ENCODE data around the gene CD276. TPM values are rescaled to one million over a fixed set of nuclear protein-coding genes. Genes with fewer than 3 reads are reported as not detected.

Gene CD276
- polyA plus RNA-seq, 1 donor from 2014 or later: 70.4 TPM

DNA sequence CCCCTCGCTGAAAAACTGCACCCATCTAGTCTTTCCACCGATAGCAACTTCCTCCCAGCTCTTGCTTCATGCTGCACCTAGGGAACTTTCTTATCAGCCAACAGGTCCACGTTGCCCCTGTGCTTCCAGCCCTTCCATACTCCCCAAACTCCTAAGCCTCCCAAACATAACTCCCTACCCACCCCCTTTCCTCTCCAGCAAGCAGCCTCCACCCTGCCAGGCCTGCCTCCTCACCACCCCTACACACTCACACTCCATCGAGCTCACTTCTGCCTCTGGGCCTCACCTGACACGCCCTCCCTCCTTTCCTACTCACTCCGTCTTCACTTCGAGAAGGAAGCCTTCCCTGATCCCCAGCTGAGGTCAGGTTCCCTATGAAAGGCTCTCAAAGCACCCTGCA, 60.9 kb downstream of the CD276 start:
- no peak for TF ChIP-seq TAF1 (IDR thresholded peaks at IDR 0.05; ENCODE audit: low read depth)
- TF ChIP-seq, protein P1, sequence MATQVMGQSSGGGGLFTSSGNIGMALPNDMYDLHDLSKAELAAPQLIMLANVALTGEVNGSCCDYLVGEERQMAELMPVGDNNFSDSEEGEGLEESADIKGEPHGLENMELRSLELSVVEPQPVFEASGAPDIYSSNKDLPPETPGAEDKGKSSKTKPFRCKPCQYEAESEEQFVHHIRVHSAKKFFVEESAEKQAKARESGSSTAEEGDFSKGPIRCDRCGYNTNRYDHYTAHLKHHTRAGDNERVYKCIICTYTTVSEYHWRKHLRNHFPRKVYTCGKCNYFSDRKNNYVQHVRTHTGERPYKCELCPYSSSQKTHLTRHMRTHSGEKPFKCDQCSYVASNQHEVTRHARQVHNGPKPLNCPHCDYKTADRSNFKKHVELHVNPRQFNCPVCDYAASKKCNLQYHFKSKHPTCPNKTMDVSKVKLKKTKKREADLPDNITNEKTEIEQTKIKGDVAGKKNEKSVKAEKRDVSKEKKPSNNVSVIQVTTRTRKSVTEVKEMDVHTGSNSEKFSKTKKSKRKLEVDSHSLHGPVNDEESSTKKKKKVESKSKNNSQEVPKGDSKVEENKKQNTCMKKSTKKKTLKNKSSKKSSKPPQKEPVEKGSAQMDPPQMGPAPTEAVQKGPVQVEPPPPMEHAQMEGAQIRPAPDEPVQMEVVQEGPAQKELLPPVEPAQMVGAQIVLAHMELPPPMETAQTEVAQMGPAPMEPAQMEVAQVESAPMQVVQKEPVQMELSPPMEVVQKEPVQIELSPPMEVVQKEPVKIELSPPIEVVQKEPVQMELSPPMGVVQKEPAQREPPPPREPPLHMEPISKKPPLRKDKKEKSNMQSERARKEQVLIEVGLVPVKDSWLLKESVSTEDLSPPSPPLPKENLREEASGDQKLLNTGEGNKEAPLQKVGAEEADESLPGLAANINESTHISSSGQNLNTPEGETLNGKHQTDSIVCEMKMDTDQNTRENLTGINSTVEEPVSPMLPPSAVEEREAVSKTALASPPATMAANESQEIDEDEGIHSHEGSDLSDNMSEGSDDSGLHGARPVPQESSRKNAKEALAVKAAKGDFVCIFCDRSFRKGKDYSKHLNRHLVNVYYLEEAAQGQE (IDR thresholded peaks at IDR 0.05; ENCODE audit: borderline replicate concordance): no peak
- no peak for TF ChIP-seq EZH2 (IDR thresholded peaks at IDR 0.05; ENCODE audit: borderline replicate concordance, insufficient read depth, low read length, poor library complexity, severe bottlenecking)
- no peak overlapping the region for H3K9ac ChIP-seq (ENCODE audit: low read length)
- H3K9me2 ChIP-seq (ENCODE audit: insufficient read depth, low read length): no peaks in the 10 kb centered on the region
- H3K27ac ChIP-seq (ENCODE audit: low read length): no peak overlapping the region
- H3K4me2 ChIP-seq (ENCODE audit: low read length): no peak overlapping the region
- no peaks in the 10 kb centered on the region for H3K27me3 ChIP-seq (ENCODE audit: insufficient read depth, low read depth, low read length)
- no peaks in the 10 kb centered on the region for H4K20me1 ChIP-seq (ENCODE audit: insufficient read depth)
- no peaks in the 10 kb centered on the region for H3F3A ChIP-seq (ENCODE audit: insufficient read depth, low read length, poor library complexity, severe bottlenecking)
- H2AFZ ChIP-seq (ENCODE audit: low read depth, low read length): no peak overlapping the region
- H3K36me3 ChIP-seq (ENCODE audit: insufficient read depth, low read length): no peaks in the 10 kb centered on the region
- H3K4me3 ChIP-seq (ENCODE audit: low read length): no peak overlapping the region
- H3K79me2 ChIP-seq (replicated peaks; ENCODE audit: insufficient read depth, low read length): no peaks in the 10 kb centered on the region
- H3K9me3 ChIP-seq (ENCODE audit: low read length): no peaks in the 10 kb centered on the region

DNA sequence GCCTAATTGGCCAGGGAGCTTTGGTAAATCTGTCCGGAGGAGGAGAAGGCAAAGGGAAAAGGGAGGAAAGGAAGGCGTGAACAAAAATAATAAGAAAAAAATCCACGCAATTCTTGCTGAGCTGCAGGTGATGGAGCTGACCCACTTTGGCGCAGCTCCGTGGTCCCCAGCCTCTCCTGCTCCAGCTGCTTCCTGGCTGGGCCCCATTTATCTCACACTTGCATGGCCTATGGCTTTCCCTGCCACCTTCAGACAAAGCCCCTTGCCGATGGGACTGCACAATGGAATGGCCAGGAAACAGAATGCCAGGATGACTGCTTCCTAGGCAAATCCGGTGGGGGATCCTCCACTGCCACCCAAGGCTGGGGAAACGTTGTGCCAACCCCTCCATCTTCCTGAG, 62.1 kb downstream of the CD276 start:
- Histone ChIP-seq H3K9me2 (ENCODE audit: insufficient read depth, low read length) (no peaks in the 10 kb centered on the region), H3K4me3 (ENCODE audit: low read length) (no peak overlapping the region), H3K4me2 (ENCODE audit: low read length) (no peak overlapping the region), H3K27ac (ENCODE audit: low read length) (no peak overlapping the region), H3K9ac (ENCODE audit: low read length) (no peak overlapping the region), H4K20me1 (ENCODE audit: insufficient read depth) (no peaks in the 10 kb centered on the region), H2AFZ (ENCODE audit: low read depth, low read length) (no peak overlapping the region), H3K9me3 (ENCODE audit: low read length) (no peaks in the 10 kb centered on the region), H3K27me3 (ENCODE audit: insufficient read depth, low read depth, low read length) (no peaks in the 10 kb centered on the region), H3F3A (ENCODE audit: insufficient read depth, low read length, poor library complexity, severe bottlenecking) (no peaks in the 10 kb centered on the region), H3K79me2 (replicated peaks; ENCODE audit: insufficient read depth, low read length) (no peaks in the 10 kb centered on the region), H3K36me3 (ENCODE audit: insufficient read depth, low read length) (no peaks in the 10 kb centered on the region)
- TF ChIP-seq, protein P1 (IDR thresholded peaks at IDR 0.05; ENCODE audit: borderline replicate concordance): no peak
- TF ChIP-seq POLR2AphosphoS5 (IDR thresholded peaks at IDR 0.05) (no peak), TAF1 (IDR thresholded peaks at IDR 0.05; ENCODE audit: low read depth) (no peak), EZH2 (IDR thresholded peaks at IDR 0.05; ENCODE audit: borderline replicate concordance, insufficient read depth, low read length, poor library complexity, severe bottlenecking) (no peak), RAD21 (conservative IDR thresholded peaks at IDR 0.05) (no peak), MXI1 (conservative IDR thresholded peaks at IDR 0.05; ENCODE audit: poor library complexity, severe bottlenecking) (no peak)
- TF ChIP-seq, protein P2, sequence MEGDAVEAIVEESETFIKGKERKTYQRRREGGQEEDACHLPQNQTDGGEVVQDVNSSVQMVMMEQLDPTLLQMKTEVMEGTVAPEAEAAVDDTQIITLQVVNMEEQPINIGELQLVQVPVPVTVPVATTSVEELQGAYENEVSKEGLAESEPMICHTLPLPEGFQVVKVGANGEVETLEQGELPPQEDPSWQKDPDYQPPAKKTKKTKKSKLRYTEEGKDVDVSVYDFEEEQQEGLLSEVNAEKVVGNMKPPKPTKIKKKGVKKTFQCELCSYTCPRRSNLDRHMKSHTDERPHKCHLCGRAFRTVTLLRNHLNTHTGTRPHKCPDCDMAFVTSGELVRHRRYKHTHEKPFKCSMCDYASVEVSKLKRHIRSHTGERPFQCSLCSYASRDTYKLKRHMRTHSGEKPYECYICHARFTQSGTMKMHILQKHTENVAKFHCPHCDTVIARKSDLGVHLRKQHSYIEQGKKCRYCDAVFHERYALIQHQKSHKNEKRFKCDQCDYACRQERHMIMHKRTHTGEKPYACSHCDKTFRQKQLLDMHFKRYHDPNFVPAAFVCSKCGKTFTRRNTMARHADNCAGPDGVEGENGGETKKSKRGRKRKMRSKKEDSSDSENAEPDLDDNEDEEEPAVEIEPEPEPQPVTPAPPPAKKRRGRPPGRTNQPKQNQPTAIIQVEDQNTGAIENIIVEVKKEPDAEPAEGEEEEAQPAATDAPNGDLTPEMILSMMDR (IDR thresholded peaks at IDR 0.05; ENCODE audit: poor library complexity, severe bottlenecking): no peak
